Heart left ventricle (tissue), 13 donors: ENCODE data around the gene OR1I1.

Experiments used
- CTCF ChIP-seq, 12 donors: fragments of 200-600 bp; sonication (generic) in 4 of 12; IDR thresholded peaks; one replicate each; pipeline versions ENCODE4 v1.5.0 to v1.8.0; 2018 to 2022; ENCODE audit warnings: antibody characterized with exemption in 12 of 12, mild to moderate bottlenecking in 5 of 12
- POLR2A ChIP-seq, 2 donors: fragments of 450-650 bp; IDR thresholded peaks; one replicate each; pipeline ENCODE4 v1.6.1; 2017; ENCODE audit warnings: antibody characterized with exemption in 2 of 2, mild to moderate bottlenecking in 2 of 2, moderate library complexity in 2 of 2
- donor health status: ischemic (EF 13 %, LVEDD 7.1; RV severe dilation, severe dysfunction).
- donor health status: DM: no; HTN: yes; CAD: no.
- donor health status: DM: no; HTN: no; CAD: no.
- donor health status: ischemic (EF 25% LVEDD 6.9; RV normal size, moderate dysfunction).
- donor health status: ischemic (EF 25% LVEDD 5.7; RV mildly dilated, moderate dysfunction).
- donor health status: ischemic (EF 35%, LVEDD 5.7; RV mildly dilated, moderate dysfunction).
- donor health status: nonischemic (EF 11% LVEDD 7.7; RV severe dilation, severe dysfunction).
- donor health status: DM: yes; HTN: yes; CAD: no.
- donor health status: PGD.
- donor health status: ischemic (EF 29% LVEDD 5.4; RV normal size, mild dysfunction).
- donor health status: nonischemic (EF 23%, LVEDD 6.1; RV moderate dilation, normal function).

GRCh38 chr19:15098460-15098859 lies 16.4 kb downstream of the OR1I1 start:
- TF ChIP-seq POLR2A (IDR thresholded peaks at IDR 0.05) (no peak), CTCF (IDR thresholded peaks at IDR 0.05) (no peak)
